NB4 (cell line): ENCODE results near the gene PRR33.

Experiments used
- DNase-seq: peaks from one replicate; pipeline ENCODE4 v3.0.0; 2010; ENCODE audit warnings: low read depth
- H3K4me3 ChIP-seq: one replicate; pipeline ENCODE4 v1.5.1; 2011; ENCODE audit warnings: mild to moderate bottlenecking, low read depth, low read length, moderate library complexity
- MYC ChIP-seq: IDR thresholded peaks from 2 replicates; pipeline ENCODE4 v1.6.1; 2011; ENCODE audit warnings: low read depth, low read length
- POLR2A ChIP-seq: IDR thresholded peaks from 2 replicates; pipeline ENCODE4 v1.6.1; 2011; ENCODE audit warnings: mild to moderate bottlenecking; ENCODE audit not compliant: insufficient read length; ENCODE audit errors: extremely low read depth
- TF ChIP-seq, protein P1 (sequence below): IDR thresholded peaks from 2 replicates; pipeline ENCODE4 v1.6.1; 2011; ENCODE audit warnings: low read depth, low read length
- TF ChIP-seq, protein P2 (sequence below): IDR thresholded peaks from one replicate; pipeline ENCODE4 v1.5.1; 2012; ENCODE audit warnings: low read depth, low read length

Gene PRR33

GRCh38 chr11:1932105-1932480 lies 40.4 kb upstream of the PRR33 start:
- TF ChIP-seq, protein P1, sequence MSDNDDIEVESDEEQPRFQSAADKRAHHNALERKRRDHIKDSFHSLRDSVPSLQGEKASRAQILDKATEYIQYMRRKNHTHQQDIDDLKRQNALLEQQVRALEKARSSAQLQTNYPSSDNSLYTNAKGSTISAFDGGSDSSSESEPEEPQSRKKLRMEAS, result no peak
- TF ChIP-seq POLR2A (no peak), MYC (no peak)
- TF ChIP-seq, protein P2, sequence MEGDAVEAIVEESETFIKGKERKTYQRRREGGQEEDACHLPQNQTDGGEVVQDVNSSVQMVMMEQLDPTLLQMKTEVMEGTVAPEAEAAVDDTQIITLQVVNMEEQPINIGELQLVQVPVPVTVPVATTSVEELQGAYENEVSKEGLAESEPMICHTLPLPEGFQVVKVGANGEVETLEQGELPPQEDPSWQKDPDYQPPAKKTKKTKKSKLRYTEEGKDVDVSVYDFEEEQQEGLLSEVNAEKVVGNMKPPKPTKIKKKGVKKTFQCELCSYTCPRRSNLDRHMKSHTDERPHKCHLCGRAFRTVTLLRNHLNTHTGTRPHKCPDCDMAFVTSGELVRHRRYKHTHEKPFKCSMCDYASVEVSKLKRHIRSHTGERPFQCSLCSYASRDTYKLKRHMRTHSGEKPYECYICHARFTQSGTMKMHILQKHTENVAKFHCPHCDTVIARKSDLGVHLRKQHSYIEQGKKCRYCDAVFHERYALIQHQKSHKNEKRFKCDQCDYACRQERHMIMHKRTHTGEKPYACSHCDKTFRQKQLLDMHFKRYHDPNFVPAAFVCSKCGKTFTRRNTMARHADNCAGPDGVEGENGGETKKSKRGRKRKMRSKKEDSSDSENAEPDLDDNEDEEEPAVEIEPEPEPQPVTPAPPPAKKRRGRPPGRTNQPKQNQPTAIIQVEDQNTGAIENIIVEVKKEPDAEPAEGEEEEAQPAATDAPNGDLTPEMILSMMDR, result no peak
- H3K4me3 ChIP-seq, result no peak overlapping the region
- no peak for DNase-seq

DNA sequence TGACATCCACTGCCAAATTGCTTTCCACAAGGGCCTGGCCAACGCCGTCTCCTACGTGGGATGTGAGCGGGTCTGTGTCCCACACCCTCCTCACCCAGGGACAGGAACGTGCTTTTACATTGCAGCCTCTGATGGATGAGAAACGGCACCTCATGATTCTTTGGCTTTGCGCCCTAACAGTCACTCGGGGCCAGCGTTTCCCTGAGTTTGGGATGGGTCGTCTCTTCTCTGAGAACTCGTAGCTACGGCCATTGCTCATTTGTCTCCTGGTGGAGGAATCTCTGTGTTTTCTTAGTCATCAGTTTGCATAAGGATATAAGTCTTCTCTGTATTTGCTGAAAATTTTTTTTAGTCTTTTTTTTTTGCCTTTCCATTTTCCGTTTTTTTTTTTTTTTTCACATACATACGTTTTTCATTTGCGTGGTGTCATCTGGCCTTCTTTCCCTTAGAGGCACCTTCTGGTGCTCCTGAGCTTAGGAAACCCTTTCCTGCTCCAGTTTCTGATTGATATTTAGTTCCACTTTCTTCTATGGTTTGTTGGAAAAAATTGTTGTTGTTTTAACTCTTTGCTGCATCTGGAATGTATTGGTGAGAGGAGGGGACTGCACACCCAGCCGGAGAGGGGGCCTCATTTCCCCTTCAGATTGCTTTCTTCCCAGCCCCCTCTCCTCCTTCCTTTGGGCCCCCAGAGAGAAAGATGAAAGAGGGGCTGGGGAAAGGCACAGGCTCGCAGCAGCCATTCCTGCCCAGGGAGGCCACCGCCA lies 39.8 kb upstream of the PRR33 start:
- DNase-seq, result no peak
- no peak overlapping the region for H3K4me3 ChIP-seq
- TF ChIP-seq, protein P1, result no peak
- TF ChIP-seq POLR2A, result no peak
- TF ChIP-seq, protein P2, result no peak
- TF ChIP-seq MYC, result no peak

DNA sequence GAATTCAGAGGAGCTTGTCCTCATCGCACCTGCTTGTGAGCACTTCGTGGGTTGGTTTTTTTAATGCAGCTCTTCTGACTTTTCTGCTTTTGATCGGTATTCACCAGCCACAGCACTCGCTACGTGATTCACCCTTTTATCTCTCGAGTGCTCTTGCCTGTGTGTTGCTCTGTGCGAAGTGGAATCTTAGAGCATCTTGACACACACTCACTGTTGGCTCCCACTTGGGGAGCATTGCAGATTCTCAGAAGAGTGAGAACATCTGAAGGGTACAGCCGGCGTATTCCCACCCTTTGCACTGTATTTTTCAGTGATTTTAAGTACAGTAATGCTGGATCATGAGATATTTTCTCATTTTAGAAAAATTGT lies 38.8 kb upstream of the PRR33 start:
- H3K4me3 ChIP-seq, result no peak overlapping the region
- DNase-seq, result no peak
- TF ChIP-seq, protein P1, result no peak
- no peak for TF ChIP-seq POLR2A
- TF ChIP-seq, protein P2, result no peak
- no peak for TF ChIP-seq MYC

GRCh38 chr11:1929621-1930461 lies 38.1 kb upstream of the PRR33 start:
- no peak overlapping the region for H3K4me3 ChIP-seq
- TF ChIP-seq MYC (no peak), POLR2A (no peak)
- TF ChIP-seq, protein P1, result no peak
- TF ChIP-seq, protein P2, result no peak
- no peak for DNase-seq

- H3K4me3 ChIP-seq, result no peak overlapping the region
- TF ChIP-seq, protein P1, result no peak
- DNase-seq, result no peak
These were observed 37.3 kb upstream of the PRR33 start for GRCh38 chr11:1928891-1929541.
